Neural progenitor cell (in vitro differentiated cells): ENCODE data around the gene ANO1.

Experiments
- EZH2 ChIP-seq: fragments of 200-600 bp; sonication (generic); IDR thresholded peaks from 2 replicates; pipeline ENCODE4 v1.6.1; 2017; ENCODE audit warnings: antibody characterized with exemption, mild to moderate bottlenecking, moderate library complexity
- EZH2phosphoT487 ChIP-seq: fragments of 200-600 bp; sonication (generic); IDR thresholded peaks from 2 replicates; pipeline ENCODE4 v1.6.1; 2017; ENCODE audit warnings: antibody characterized with exemption
- TF ChIP-seq, protein P1 (sequence below): fragments of 200-600 bp; sonication (generic); IDR thresholded peaks from 2 replicates; pipeline ENCODE4 v1.5.1; 2017; ENCODE audit warnings: antibody characterized with exemption, mild to moderate bottlenecking

- TF ChIP-seq EZH2 (no peak), EZH2phosphoT487 (no peak)
- TF ChIP-seq, protein P1, sequence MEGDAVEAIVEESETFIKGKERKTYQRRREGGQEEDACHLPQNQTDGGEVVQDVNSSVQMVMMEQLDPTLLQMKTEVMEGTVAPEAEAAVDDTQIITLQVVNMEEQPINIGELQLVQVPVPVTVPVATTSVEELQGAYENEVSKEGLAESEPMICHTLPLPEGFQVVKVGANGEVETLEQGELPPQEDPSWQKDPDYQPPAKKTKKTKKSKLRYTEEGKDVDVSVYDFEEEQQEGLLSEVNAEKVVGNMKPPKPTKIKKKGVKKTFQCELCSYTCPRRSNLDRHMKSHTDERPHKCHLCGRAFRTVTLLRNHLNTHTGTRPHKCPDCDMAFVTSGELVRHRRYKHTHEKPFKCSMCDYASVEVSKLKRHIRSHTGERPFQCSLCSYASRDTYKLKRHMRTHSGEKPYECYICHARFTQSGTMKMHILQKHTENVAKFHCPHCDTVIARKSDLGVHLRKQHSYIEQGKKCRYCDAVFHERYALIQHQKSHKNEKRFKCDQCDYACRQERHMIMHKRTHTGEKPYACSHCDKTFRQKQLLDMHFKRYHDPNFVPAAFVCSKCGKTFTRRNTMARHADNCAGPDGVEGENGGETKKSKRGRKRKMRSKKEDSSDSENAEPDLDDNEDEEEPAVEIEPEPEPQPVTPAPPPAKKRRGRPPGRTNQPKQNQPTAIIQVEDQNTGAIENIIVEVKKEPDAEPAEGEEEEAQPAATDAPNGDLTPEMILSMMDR: no peak
Measured at GRCh38 chr11:70089631-70090030, 11.5 kb downstream of the ANO1 start.
